Colon (tissue), 2 donors: Measurements from ENCODE around the gene LTBP2.

Experiments used
- FAIRE-seq: peaks from 2 replicates; lab custom pipeline; 2012; peaks lifted over from hg19 to GRCh38; lab: Jason Lieb, UNC
- donor health status: control.
- donor health status: control.

LTBP2 gene

GRCh38 chr14:74524812-74525135 lies 87.3 kb downstream of the LTBP2 start:
- FAIRE-seq: no peak

GRCh38 chr14:74524076-74524811 lies 87.8 kb downstream of the LTBP2 start:
- FAIRE-seq: no peak

- no peak for FAIRE-seq
Measured at GRCh38 chr14:74522740-74523139, 89.3 kb downstream of the LTBP2 start.

GRCh38 chr14:74521756-74522155 lies 90.3 kb downstream of the LTBP2 start:
- FAIRE-seq: no peak

- no peak for FAIRE-seq
Measured at GRCh38 chr14:74519316-74520074, 92.5 kb downstream of the LTBP2 start.

- no peak for FAIRE-seq
Measured at GRCh38 chr14:74518221-74518620, 93.8 kb downstream of the LTBP2 start.

- FAIRE-seq: no peak
Measured at GRCh38 chr14:74517731-74518130, 94.3 kb downstream of the LTBP2 start.

- no peak for FAIRE-seq
Measured at GRCh38 chr14:74516451-74517160, 95.4 kb downstream of the LTBP2 start.

- FAIRE-seq: no peak
Measured at GRCh38 chr14:74515891-74516412, 96.1 kb downstream of the LTBP2 start.

- no peak for FAIRE-seq
Measured at GRCh38 chr14:74514471-74514941, 97.5 kb downstream of the LTBP2 start.

GRCh38 chr14:74511966-74512830 lies 99.8 kb downstream of the LTBP2 start:
- FAIRE-seq: no peak

- no peak for FAIRE-seq
Measured at GRCh38 chr14:74510959-74511409, 101.1 kb downstream of the LTBP2 start.

- no peak for FAIRE-seq
Measured at GRCh38 chr14:74510223-74510931, 101.7 kb downstream of the LTBP2 start.

GRCh38 chr14:74509587-74510222 lies 102.3 kb downstream of the LTBP2 start:
- FAIRE-seq: no peak

- no peak for FAIRE-seq
Measured at GRCh38 chr14:74508844-74509428, 103.1 kb downstream of the LTBP2 start.

GRCh38 chr14:74508292-74508731 lies 103.7 kb downstream of the LTBP2 start:
- no peak for FAIRE-seq

GRCh38 chr14:74507840-74508239 lies 104.2 kb downstream of the LTBP2 start:
- FAIRE-seq: no peak

GRCh38 chr14:74507085-74507484 lies 105.0 kb downstream of the LTBP2 start:
- no peak for FAIRE-seq

- FAIRE-seq: no peak
Measured at GRCh38 chr14:74506411-74506851, 105.6 kb downstream of the LTBP2 start.

- no peak for FAIRE-seq
Measured at GRCh38 chr14:74505831-74506230, 106.2 kb downstream of the LTBP2 start.
